HL-60 (cell line): ENCODE data around the gene FGD5.

Experiments used
- DNase-seq, 2 experiments: peaks; one replicate each; pipeline ENCODE4 v3.0.0-alpha.2; 2010 to 2020; ENCODE audit warnings: low read depth in 1 of 2, low spot score in 1 of 2
- H3K27ac ChIP-seq: fragments of 250-450 bp; sonication (Bioruptor Pico); replicated peaks from 2 replicates; pipeline ENCODE4 v1.5.1; 2020; ENCODE audit warnings: mild to moderate bottlenecking, moderate library complexity
- H3K27me3 ChIP-seq: fragments of 250-450 bp; sonication (Bioruptor Pico); 2 replicates; pipeline ENCODE4 v1.5.1; 2021; ENCODE audit warnings: mild to moderate bottlenecking, moderate library complexity; ENCODE audit not compliant: insufficient read depth, poor library complexity, severe bottlenecking
- H3K4me3 ChIP-seq: replicated peaks from 2 replicates; pipeline ENCODE4 v1.5.1; 2011; ENCODE audit warnings: mild to moderate bottlenecking, control low read depth, low read length; ENCODE audit not compliant: insufficient read depth
- CTCF ChIP-seq: IDR thresholded peaks from one replicate; pipeline ENCODE4 v1.5.1; 2011; ENCODE audit warnings: low read length, control low read depth, inconsistent platforms; ENCODE audit not compliant: insufficient read depth
- GABPA ChIP-seq: IDR thresholded peaks from 2 replicates; pipeline ENCODE4 v1.6.1; 2012; ENCODE audit warnings: low read depth
- POLR2AphosphoS5 ChIP-seq: IDR thresholded peaks from 2 replicates; pipeline ENCODE4 v1.6.1; 2012; ENCODE audit warnings: low read depth
- REST ChIP-seq: IDR thresholded peaks from 2 replicates; pipeline ENCODE4 v1.6.1; 2012; ENCODE audit warnings: low read depth; ENCODE audit not compliant: insufficient replicate concordance
- SPI1 ChIP-seq: IDR thresholded peaks from 2 replicates; pipeline ENCODE4 v1.6.1; 2012; ENCODE audit warnings: low read depth, mild to moderate bottlenecking, borderline replicate concordance

The FGD5 gene

GRCh38 chr3:14793858-14794234, 24.9 kb upstream of the FGD5 start:
- H3K27ac ChIP-seq: no peak overlapping the region
- DNase-seq: no peak
- H3K27me3 ChIP-seq: peaks cover 27% of the 10 kb centered on the region

GRCh38 chr3:14794435-14794834, 24.3 kb upstream of the FGD5 start:
- Histone ChIP-seq H3K4me3 (no peak overlapping the region), H3K27me3 (peaks cover 27% of the 10 kb centered on the region), H3K27ac (no peak overlapping the region)
- no peak for DNase-seq
- TF ChIP-seq POLR2AphosphoS5 (no peak), SPI1 (no peak), CTCF (no peak), REST (no peak), GABPA (no peak)

More at GRCh38 chr3:14793858-14794234, 24.9 kb upstream of the FGD5 start:
- no peak overlapping the region for H3K4me3 ChIP-seq
- TF ChIP-seq POLR2AphosphoS5 (no peak), GABPA (no peak), SPI1 (no peak), REST (no peak), CTCF (no peak)

- DNase-seq: no peak
- no peak overlapping the region for H3K4me3 ChIP-seq
- H3K27ac ChIP-seq: no peak overlapping the region
- no peak for TF ChIP-seq REST
- no peak for TF ChIP-seq POLR2AphosphoS5
- no peak for TF ChIP-seq SPI1
- no peak for TF ChIP-seq GABPA
- no peak for TF ChIP-seq CTCF
- peaks cover 26% of the 10 kb centered on the region for H3K27me3 ChIP-seq
These were observed 22.8 kb upstream of the FGD5 start for GRCh38 chr3:14795996-14796395.
